Spleen (tissue), 11 donors: ENCODE results near the gene TREML1. TPM values are rescaled to one million over a fixed set of nuclear protein-coding genes. Genes with fewer than 3 reads are reported as not detected.

Source experiments
- DNase-seq: peaks from one replicate; pipeline ENCODE4 v3.0.0-alpha.2; 2020
- H3K27ac ChIP-seq, 8 donors: fragments of 200-600 bp; sonication (generic) in 7 of 8; 1 replicate in 4 of 8; 2 replicates in 4 of 8; pipeline versions ENCODE4 v1.5.0 to v1.8.0; 2016 to 2021; ENCODE audit warnings: inconsistent platforms in 4 of 8, mild to moderate bottlenecking in 4 of 8, moderate library complexity in 1 of 8
- H3K27me3 ChIP-seq, 7 donors: fragments of 200-600 bp; sonication (generic) in 6 of 7; replicated peaks in 1 of 7; 1 replicate in 4 of 7; 2 replicates in 3 of 7; pipeline versions ENCODE4 v1.5.0 to v1.8.0; 2016 to 2021; ENCODE audit warnings: inconsistent platforms in 3 of 7, mild to moderate bottlenecking in 1 of 7
- H3K36me3 ChIP-seq, 6 donors: fragments of 200-600 bp; sonication (generic) in 5 of 6; 1 replicate in 4 of 6; 2 replicates in 2 of 6; pipeline versions ENCODE4 v1.5.0 to v1.8.0; 2016 to 2021; ENCODE audit warnings: inconsistent platforms in 2 of 6
- H3K4me1 ChIP-seq, 6 donors: fragments of 200-600 bp; sonication (generic) in 5 of 6; 1 replicate in 3 of 6; 2 replicates in 3 of 6; pipeline versions ENCODE4 v1.5.0 to v1.8.0; 2016 to 2021; ENCODE audit warnings: inconsistent platforms in 3 of 6
- H3K4me3 ChIP-seq, 8 donors: fragments of 200-600 bp; sonication (generic) in 7 of 8; 1 replicate in 4 of 8; 2 replicates in 4 of 8; pipeline versions ENCODE4 v1.5.0 to v1.8.0; 2016 to 2021; ENCODE audit warnings: inconsistent platforms in 4 of 8, mild to moderate bottlenecking in 4 of 8, moderate library complexity in 2 of 8
- H3K9me3 ChIP-seq, 8 donors: fragments of 200-600 bp; sonication (generic) in 7 of 8; 1 replicate in 4 of 8; 2 replicates in 4 of 8; pipeline versions ENCODE4 v1.5.0 to v1.8.0; 2016 to 2021; ENCODE audit warnings: inconsistent platforms in 4 of 8
- CTCF ChIP-seq, 11 experiments: fragments of 200-600 bp in 7 of 11; fragments of 450-650 bp in 4 of 11; sonication (generic) in 4 of 11; IDR thresholded peaks in 8 of 11; conservative IDR thresholded peaks in 3 of 11; 1 replicate in 7 of 11; 2 replicates in 4 of 11; pipeline versions ENCODE4 v1.4.0 to v1.8.0; 2016 to 2021; ENCODE audit warnings: antibody characterized with exemption in 11 of 11, inconsistent platforms in 4 of 11, mild to moderate bottlenecking in 1 of 11
- POLR2A ChIP-seq, 3 donors: fragments of 450-650 bp; IDR thresholded peaks; one replicate each; pipeline ENCODE4 v1.5.1; 2017; ENCODE audit warnings: antibody characterized with exemption in 3 of 3, mild to moderate bottlenecking in 1 of 3
- POLR2AphosphoS5 ChIP-seq, 3 donors: sonication (generic); formaldehyde crosslinking; IDR thresholded peaks; one replicate each; pipeline ENCODE4 v1.5.1; 2017; ENCODE audit warnings: antibody characterized with exemption in 3 of 3
- WGBS, 5 donors: extraction: QIAGEN DNeasy Blood & Tissue Kit in 3 of 5; methylation state at CpG; one replicate each; pipeline versions ENCODE4 v1.1.5 to v1.1.7; 2013 to 2018; 5-methylcytosine and 5-hydroxymethylcytosine counted together
- intact Hi-C: fragments of 100-400 bp; cut with DNase I; formaldehyde crosslinking; loops from one replicate; pipeline ENCODE4 v1.15.0; 2023; ENCODE audit warnings: low total_unique reads
- polyA plus RNA-seq, 3 donors: library from polyadenylated mRNA; stranded (reverse); fragments of 200-250 nt; gene quantifications; one replicate each; pipeline ENCODE4 v1.2.1, GENCODE V29; 2013
- total RNA-seq, 7 donors: library from RNA; depleted of rRNA in 3 of 7; stranded (reverse); fragments of >200 nt in 3 of 7; fragmentation: NEBNext Ultra II Directional in 4 of 7; extraction: Animal tissue kit (Norgen Biotek cat#: 25700) in 4 of 7; gene quantifications; one replicate each; pipeline versions ENCODE4 v1.1.0 to v1.2.1, GENCODE V29; 2016 to 2021
- donor health status: healthy with polysubstance abuse.
- donor health status: DM: no; HTN: no; CAD: no; lungs with moderate emphysema.
- donor health status: DM: no; HTN: no; CAD: no.
- donor health status: Bipolar disorder and iron deficiency.
- donor health status: healthy.
- donor health status: DM: no; HTN: no; CAD: no.
- donor health status: DM: yes; HTN: yes; CAD: no.

The TREML1 gene
- total and polyA plus RNA-seq, 10 donors = 1.2 to 19.2 (median 4.9) TPM

- H3K4me3 ChIP-seq = no peak overlapping the region
- no peak for DNase-seq
- no peaks in the 10 kb centered on the region for H3K9me3 ChIP-seq
- peaks cover 0 to 5% (median 0%) of the 10 kb centered on the region in 7 donors for H3K27me3 ChIP-seq
- WGBS, 5 donors = 88 to 94% (median 93%) methylated on average over 12 of the region's 12 CpGs
- H3K27ac ChIP-seq = no peak overlapping the region
- no peaks in the 10 kb centered on the region for H3K36me3 ChIP-seq
- intact Hi-C loops = no loop called here
- H3K4me1 ChIP-seq = no peaks in the 10 kb centered on the region
- TF ChIP-seq POLR2A (IDR thresholded peaks at IDR 0.05) (no peak), CTCF (IDR thresholded peaks at IDR 0.05 in 8 of 11, conservative IDR thresholded peaks at IDR 0.05 in 3 of 11) (no peak), POLR2AphosphoS5 (IDR thresholded peaks at IDR 0.05) (no peak)
Observed at GRCh38 chr6:41176189-41176588, 22.0 kb upstream of the TREML1 start.

DNA sequence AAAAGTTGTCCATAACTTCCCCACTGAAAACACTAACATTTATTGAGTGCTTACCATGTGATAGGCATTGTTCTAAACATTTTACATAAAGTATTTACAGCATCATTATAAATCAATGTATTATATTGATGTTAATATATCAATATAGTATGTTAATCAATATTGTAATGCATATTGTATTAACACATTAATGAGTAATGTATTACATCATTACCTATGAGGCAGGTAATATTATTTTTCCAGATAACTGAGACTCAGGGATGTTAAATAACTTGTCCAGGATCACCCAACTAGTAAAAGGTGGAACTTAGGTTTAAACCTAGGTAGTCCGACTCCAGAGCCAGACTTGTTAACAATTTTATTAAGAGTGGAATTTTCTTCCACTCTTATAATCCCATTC is 20.9 kb upstream of the TREML1 start:
- Histone ChIP-seq H3K4me3 (no peak overlapping the region), H3K27ac (no peak overlapping the region), H3K9me3 (no peaks in the 10 kb centered on the region), H3K27me3 (peaks cover 0 to 5% (median 0%) of the 10 kb centered on the region in 7 donors), H3K36me3 (no peaks in the 10 kb centered on the region), H3K4me1 (no peaks in the 10 kb centered on the region)
- DNase-seq = no peak
- TF ChIP-seq CTCF (IDR thresholded peaks at IDR 0.05 in 8 of 11, conservative IDR thresholded peaks at IDR 0.05 in 3 of 11) = no peak
- no peak for TF ChIP-seq POLR2A (IDR thresholded peaks at IDR 0.05)
- no peak for TF ChIP-seq POLR2AphosphoS5 (IDR thresholded peaks at IDR 0.05)
- intact Hi-C loops = no loop called here
- 81 to 97% (median 87%) methylated on average over 1 of the region's 1 CpG for WGBS, 5 donors

DNA sequence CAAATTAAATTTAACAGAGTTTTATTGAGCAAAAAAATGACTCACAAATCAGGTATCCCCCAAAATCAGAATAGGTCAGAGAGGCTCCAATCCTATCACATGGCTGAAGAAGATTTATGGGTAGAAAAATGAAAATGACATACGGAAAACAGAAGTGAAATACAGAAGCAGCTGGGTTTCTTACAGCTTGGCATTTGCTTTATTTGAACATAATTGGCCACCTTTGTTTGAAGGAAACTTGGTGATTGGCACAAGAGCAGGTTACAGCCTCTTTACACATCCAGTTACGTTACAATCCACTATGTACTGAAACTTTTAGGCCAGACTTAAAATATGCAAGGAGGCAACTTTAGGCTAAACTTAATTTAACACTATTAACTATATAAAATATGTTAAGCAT is 20.5 kb upstream of the TREML1 start:
- Histone ChIP-seq H3K4me3 (no peak overlapping the region), H3K27ac (no peak overlapping the region), H3K4me1 (no peaks in the 10 kb centered on the region), H3K27me3 (peaks cover 0 to 5% (median 0%) of the 10 kb centered on the region in 7 donors), H3K36me3 (no peaks in the 10 kb centered on the region), H3K9me3 (no peaks in the 10 kb centered on the region)
- TF ChIP-seq POLR2AphosphoS5 (IDR thresholded peaks at IDR 0.05) = no peak
- TF ChIP-seq POLR2A (IDR thresholded peaks at IDR 0.05) = no peak
- no peak for TF ChIP-seq CTCF (IDR thresholded peaks at IDR 0.05 in 8 of 11, conservative IDR thresholded peaks at IDR 0.05 in 3 of 11)
- no peak for DNase-seq
- intact Hi-C loops = no loop called here
- WGBS, 5 donors = 36 to 58% (median 50%) methylated on average over 2 of the region's 2 CpGs

DNA sequence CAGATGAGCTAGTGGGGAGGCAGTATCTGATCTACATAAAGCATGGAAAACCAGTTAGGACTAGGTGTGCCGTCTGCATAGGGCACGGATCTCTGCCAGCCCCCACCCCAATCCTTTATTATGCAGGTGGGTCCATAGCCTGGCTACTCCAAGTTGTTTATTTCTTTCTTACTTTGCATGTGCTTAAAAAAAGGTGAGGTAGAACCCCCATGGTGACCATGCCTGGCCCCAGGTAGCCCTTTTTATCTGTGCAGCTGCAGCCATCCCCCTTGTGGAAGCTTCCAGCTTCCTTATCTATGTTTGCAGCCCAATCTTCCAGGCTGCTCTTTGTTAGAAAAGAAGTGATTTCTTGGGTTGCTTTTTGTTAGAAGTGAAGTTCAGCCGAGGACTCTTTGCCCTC is 17.8 kb upstream of the TREML1 start:
- intact Hi-C loops = no loop called here
- no peak overlapping the region for H3K27ac ChIP-seq
- 40 to 75% (median 59%) methylated on average over 3 of the region's 3 CpGs for WGBS, 5 donors
- DNase-seq = no peak
- H3K27me3 ChIP-seq = peaks cover 0 to 5% (median 0%) of the 10 kb centered on the region in 7 donors
- H3K9me3 ChIP-seq = no peaks in the 10 kb centered on the region
- no peaks in the 10 kb centered on the region for H3K4me1 ChIP-seq
- H3K36me3 ChIP-seq = no peaks in the 10 kb centered on the region
- no peak for TF ChIP-seq POLR2AphosphoS5 (IDR thresholded peaks at IDR 0.05)
- no peak for TF ChIP-seq CTCF (IDR thresholded peaks at IDR 0.05 in 8 of 11, conservative IDR thresholded peaks at IDR 0.05 in 3 of 11)
- TF ChIP-seq POLR2A (IDR thresholded peaks at IDR 0.05) = no peak
- H3K4me3 ChIP-seq = no peak overlapping the region
